ENCODE measurements around the gene S100A5.

The S100A5 gene

DNA sequence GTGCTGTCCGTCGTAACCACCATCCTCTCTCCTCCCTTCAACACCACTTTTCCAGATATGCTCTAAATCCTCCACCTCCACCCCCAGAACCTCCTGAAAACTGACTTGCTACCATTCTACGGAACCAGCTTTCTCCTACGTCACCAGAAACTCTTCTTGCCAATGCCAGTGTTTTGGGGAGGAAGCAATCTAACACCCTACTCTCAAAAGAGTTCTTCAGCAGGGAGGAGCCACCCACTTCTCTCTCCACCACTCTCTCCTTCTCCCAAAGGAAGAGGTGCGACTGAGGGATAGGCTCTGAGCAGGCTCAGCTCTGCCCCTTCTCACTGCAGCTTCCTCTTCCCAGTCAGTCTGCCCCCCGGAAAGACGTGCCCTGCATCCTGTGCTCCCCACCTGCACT is 31.0 kb upstream of the S100A5 start:
- DNase-seq (ENCODE audit: low read depth) = no peak
- H3K4me3 ChIP-seq (ENCODE audit: low read length) = no peak overlapping the region
- TF ChIP-seq CTCF (IDR thresholded peaks at IDR 0.05; ENCODE audit: insufficient read depth, low read depth, low read length, missing control alignments) = no peak

DNA sequence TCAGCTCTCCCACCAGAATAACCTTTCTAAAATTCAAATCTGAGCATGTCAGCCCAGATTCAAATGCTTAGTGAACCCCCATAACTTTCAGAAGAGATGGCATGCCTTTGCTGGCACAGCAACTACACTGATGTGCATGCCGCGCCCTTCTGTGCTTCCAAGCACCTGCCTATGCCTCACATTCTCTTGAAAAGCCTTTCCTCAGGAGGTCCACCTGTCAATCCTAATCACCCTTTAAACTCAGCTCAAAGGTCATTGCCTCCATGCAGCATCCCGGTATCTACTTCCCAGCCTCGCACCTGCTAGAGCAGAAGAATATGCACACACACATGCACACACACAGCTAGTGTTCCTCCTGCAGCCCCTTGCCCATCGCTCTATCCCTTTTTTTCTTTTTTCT is 30.1 kb upstream of the S100A5 start:
- no peak overlapping the region for H3K4me3 ChIP-seq (ENCODE audit: low read length)
- no peak for TF ChIP-seq CTCF (IDR thresholded peaks at IDR 0.05; ENCODE audit: insufficient read depth, low read depth, low read length, missing control alignments)
- DNase-seq (ENCODE audit: low read depth) = no peak

DNA sequence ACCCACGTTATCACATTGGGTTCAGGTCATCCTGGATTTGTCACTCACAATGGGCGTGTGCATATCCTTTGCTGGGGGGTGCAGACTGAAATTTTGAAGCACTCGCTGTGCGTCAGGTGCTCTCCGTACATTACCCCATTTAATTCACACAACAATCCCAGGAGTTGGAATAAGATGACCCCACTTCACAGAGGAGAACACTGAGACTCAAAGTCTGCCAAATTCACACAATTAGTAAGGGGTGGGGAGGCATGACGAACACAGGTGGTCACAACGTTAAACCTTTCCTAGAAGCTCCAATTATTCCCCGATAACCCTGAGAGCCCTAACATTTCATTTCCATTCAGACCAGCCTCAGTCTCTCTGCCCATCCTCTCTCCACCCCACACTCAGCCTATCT is 28.7 kb upstream of the S100A5 start:
- no peak for TF ChIP-seq CTCF (IDR thresholded peaks at IDR 0.05; ENCODE audit: insufficient read depth, low read depth, low read length, missing control alignments)
- H3K4me3 ChIP-seq (ENCODE audit: low read length) = no peak overlapping the region
- no peak for DNase-seq (ENCODE audit: low read depth)

DNA sequence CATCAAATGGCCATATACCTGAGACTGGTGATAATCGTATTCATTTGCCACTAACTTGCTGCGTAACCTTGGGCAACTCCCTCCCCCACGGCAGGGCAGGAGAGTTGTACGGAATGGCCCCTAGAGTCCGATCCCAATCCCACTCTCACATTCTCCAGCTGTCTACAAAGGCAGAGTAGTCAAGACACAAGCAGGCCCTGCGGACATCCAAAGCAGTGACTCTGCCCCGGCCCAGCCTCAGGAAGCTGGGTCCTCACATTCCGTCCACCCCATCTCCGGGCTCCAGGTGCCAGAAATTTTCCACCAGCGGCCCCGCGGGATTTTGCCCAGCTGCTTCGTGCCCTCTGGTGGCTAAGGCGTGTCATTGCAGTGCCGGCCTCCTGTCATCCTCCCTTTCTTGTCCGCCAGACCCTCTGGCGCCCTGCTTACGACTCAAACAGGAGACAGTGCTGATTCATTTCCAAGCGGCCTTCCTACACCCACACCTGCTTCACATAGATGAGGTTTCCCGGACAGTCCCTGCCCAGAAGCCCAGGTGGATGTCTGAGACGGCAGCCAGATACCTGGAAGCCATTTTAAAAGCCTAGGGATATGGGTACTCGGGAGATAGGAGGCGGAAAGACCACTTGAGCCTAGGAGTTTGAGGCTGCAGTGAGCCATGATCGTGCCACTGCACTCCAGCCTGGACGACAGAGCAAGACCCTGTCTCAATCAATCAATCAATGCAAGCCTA is 27.8 kb upstream of the S100A5 start:
- H3K4me3 ChIP-seq (ENCODE audit: low read length) = peak overlapping the region; percentile 31
- peak; percentile 96 for DNase-seq (ENCODE audit: low read depth)
- peak; percentile 97 for TF ChIP-seq CTCF (IDR thresholded peaks at IDR 0.05; ENCODE audit: insufficient read depth, low read depth, low read length, missing control alignments)

GRCh38 chr1:153567621-153568366 is 27.1 kb upstream of the S100A5 start:
- peak; percentile 100 for DNase-seq (ENCODE audit: low read depth)
- TF ChIP-seq CTCF (IDR thresholded peaks at IDR 0.05; ENCODE audit: insufficient read depth, low read depth, low read length, missing control alignments) = no peak
- peak overlapping the region; percentile 31 for H3K4me3 ChIP-seq (ENCODE audit: low read length)

DNA sequence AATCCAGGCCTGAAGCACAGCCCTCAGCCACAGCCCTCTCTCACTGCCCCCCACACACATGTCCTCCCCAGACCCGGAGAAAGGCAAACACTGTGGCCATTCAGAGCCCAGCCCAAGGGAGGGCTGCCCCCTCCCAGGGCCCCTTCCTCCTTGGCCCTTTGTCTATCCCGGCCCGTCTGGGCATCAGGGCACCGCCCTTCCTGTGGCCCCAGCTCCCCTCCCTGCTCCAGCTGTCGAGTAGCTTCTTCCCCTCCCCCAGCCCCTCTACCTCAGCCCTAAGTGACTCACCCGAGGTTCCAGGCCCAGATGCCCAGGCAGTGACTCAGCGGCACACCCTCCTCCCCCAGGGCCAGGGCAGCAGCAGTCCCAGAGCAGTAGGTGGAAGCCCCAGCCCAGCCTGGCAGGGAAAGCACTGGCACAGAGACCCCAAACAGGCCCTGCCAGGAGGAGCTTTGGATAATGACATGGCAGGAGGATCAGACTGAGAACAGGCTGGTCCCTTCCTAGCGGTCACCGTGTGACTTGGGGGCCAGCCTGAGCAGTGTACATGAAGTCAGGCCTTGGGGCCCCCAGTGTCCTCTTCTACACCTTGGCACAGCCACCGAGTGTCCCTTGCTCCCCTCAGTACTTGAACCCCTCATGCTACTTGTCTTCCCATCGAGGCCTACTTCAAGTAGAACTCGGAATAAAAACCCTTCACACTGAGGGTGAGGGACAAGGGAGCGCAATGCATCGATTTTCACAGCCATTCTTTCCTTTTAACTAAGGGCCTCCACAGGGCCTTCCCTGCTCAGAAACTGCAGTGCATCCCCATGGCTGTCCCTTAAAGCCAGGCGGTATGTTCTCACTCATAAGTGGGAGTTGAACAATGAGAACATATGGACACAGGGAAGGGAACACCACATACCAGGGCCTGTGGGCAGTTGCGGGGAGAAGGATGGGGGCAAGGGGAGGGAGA is 26.0 kb upstream of the S100A5 start:
- DNase-seq (ENCODE audit: low read depth) = peak; percentile 100
- no peak for TF ChIP-seq CTCF (IDR thresholded peaks at IDR 0.05; ENCODE audit: insufficient read depth, low read depth, low read length, missing control alignments)
- H3K4me3 ChIP-seq (ENCODE audit: low read length) = peak overlapping the region; percentile 96
